H9 (cell line): ENCODE results near the gene SCAF11. TPM values are rescaled to one million over a fixed set of nuclear protein-coding genes. Genes with fewer than 3 reads are reported as not detected.

Experiments
- DNase-seq: peaks from one replicate; pipeline ENCODE4 v3.0.0-alpha.2; 2017
- H2AFZ ChIP-seq: one replicate; pipeline ENCODE4 v1.6.1; 2013; ENCODE audit warnings: mild to moderate bottlenecking, low read length, control low read depth, moderate library complexity
- H2AK5ac ChIP-seq: 2 replicates; pipeline ENCODE4 v1.6.1; 2013; ENCODE audit warnings: low read length, control low read depth, mixed read lengths; ENCODE audit not compliant: insufficient read length
- H2BK120ac ChIP-seq: one replicate; pipeline ENCODE4 v1.6.1; 2013; ENCODE audit warnings: low read depth, mild to moderate bottlenecking, low read length, control low read depth, inconsistent platforms; ENCODE audit not compliant: poor library complexity, severe bottlenecking
- H2BK12ac ChIP-seq: 2 replicates; pipeline ENCODE4 v1.6.1; 2013; ENCODE audit warnings: low read length, control low read depth, mixed read lengths, low read depth; ENCODE audit not compliant: insufficient read length
- H2BK15ac ChIP-seq: 2 replicates; pipeline ENCODE4 v1.6.1; 2013; ENCODE audit warnings: low read depth, low read length, control low read depth
- H2BK20ac ChIP-seq: one replicate; pipeline ENCODE4 v1.6.1; 2013; ENCODE audit warnings: low read depth, mild to moderate bottlenecking, low read length, control low read depth, inconsistent platforms; ENCODE audit not compliant: poor library complexity, severe bottlenecking
- H2BK5ac ChIP-seq: 2 replicates; pipeline ENCODE4 v1.6.1; 2013; ENCODE audit warnings: low read length, control low read depth, mixed read lengths; ENCODE audit not compliant: insufficient read length
- H3K14ac ChIP-seq: 2 replicates; pipeline ENCODE4 v1.6.1; 2013; ENCODE audit warnings: low read length, control low read depth; ENCODE audit not compliant: insufficient read depth
- H3K18ac ChIP-seq: 2 replicates; pipeline ENCODE4 v1.6.1; 2013; ENCODE audit warnings: low read depth, mild to moderate bottlenecking, mixed read lengths, low read length, control low read depth; ENCODE audit not compliant: insufficient read length
- H3K23ac ChIP-seq: 2 replicates; pipeline ENCODE4 v1.6.1; 2013; ENCODE audit warnings: low read length, control low read depth, mixed read lengths, low read depth; ENCODE audit not compliant: insufficient read length
- H3K23me2 ChIP-seq: 2 replicates; pipeline ENCODE4 v1.6.1; 2013; ENCODE audit warnings: low read depth, mild to moderate bottlenecking, mixed read lengths, low read length, control low read depth; ENCODE audit not compliant: insufficient read length, poor library complexity, severe bottlenecking
- H3K27ac ChIP-seq: 2 replicates; pipeline ENCODE4 v1.5.1; 2013; ENCODE audit warnings: low read length, control low read depth, mixed read lengths, low read depth; ENCODE audit not compliant: insufficient read length
- H3K27me3 ChIP-seq: 2 replicates; pipeline ENCODE4 v1.6.1; 2013; ENCODE audit warnings: low read length, control low read depth, inconsistent platforms; ENCODE audit not compliant: insufficient read depth
- H3K4ac ChIP-seq: 2 replicates; pipeline ENCODE4 v1.6.1; 2013; ENCODE audit warnings: low read depth, mild to moderate bottlenecking, control low read depth, inconsistent platforms, low read length, moderate library complexity
- H3K4me1 ChIP-seq: 2 replicates; pipeline ENCODE4 v1.6.1; 2013; ENCODE audit warnings: low read length, control low read depth, inconsistent platforms; ENCODE audit not compliant: insufficient read depth
- H3K4me2 ChIP-seq: 2 replicates; pipeline ENCODE4 v1.6.1; 2013; ENCODE audit warnings: low read length, control low read depth, mixed read lengths; ENCODE audit not compliant: insufficient read length, insufficient read depth
- H3K56ac ChIP-seq: 2 replicates; pipeline ENCODE4 v1.6.1; 2013; ENCODE audit warnings: low read depth, mild to moderate bottlenecking, mixed read lengths, low read length, control low read depth; ENCODE audit not compliant: insufficient read length
- H3K79me1 ChIP-seq: 2 replicates; pipeline ENCODE4 v1.6.1; 2013; ENCODE audit warnings: low read depth, mild to moderate bottlenecking, moderate library complexity, low read length, control low read depth, inconsistent platforms; ENCODE audit not compliant: insufficient read depth, poor library complexity, severe bottlenecking
- H3K79me2 ChIP-seq: 2 replicates; pipeline ENCODE4 v1.6.1; 2013; ENCODE audit warnings: low read length, control low read depth, inconsistent platforms; ENCODE audit not compliant: insufficient read depth
- H3K9ac ChIP-seq: 2 replicates; pipeline ENCODE4 v1.6.1; 2013; ENCODE audit warnings: low read length, control low read depth, mixed read lengths; ENCODE audit not compliant: insufficient read length; ENCODE audit errors: extremely low read depth
- H3K9me3 ChIP-seq: one replicate; pipeline ENCODE4 v1.6.1; 2013; ENCODE audit warnings: low read depth, low read length, inconsistent platforms; ENCODE audit not compliant: control insufficient read depth
- H3T11ph ChIP-seq: one replicate; pipeline ENCODE4 v1.6.1; 2013; ENCODE audit warnings: mild to moderate bottlenecking, low read length, control low read depth, inconsistent platforms
- H4K20me1 ChIP-seq: one replicate; pipeline ENCODE4 v1.6.1; 2013; ENCODE audit not compliant: control insufficient read depth, insufficient read length, insufficient read depth
- H4K5ac ChIP-seq: 2 replicates; pipeline ENCODE4 v1.6.1; 2013; ENCODE audit warnings: low read depth, mild to moderate bottlenecking, mixed read lengths, low read length, control low read depth; ENCODE audit not compliant: insufficient read length
- H4K8ac ChIP-seq: replicated peaks from 2 replicates; pipeline ENCODE4 v1.6.1; 2013; ENCODE audit warnings: low read length, control low read depth, mixed read lengths, low read depth; ENCODE audit not compliant: insufficient read length
- H4K91ac ChIP-seq: 2 replicates; pipeline ENCODE4 v1.6.1; 2013; ENCODE audit warnings: low read depth, mild to moderate bottlenecking, moderate library complexity, mixed read lengths, low read length, control low read depth; ENCODE audit not compliant: insufficient read length
- H3K27ac Mint-ChIP-seq, 3 experiments: 2 replicates in 2 of 3; 3 replicates in 1 of 3; pipeline ENCODE4 v1.8.0; 2020 to 2021; ENCODE audit warnings: mixed read lengths in 3 of 3, mild to moderate bottlenecking in 1 of 3, moderate library complexity in 1 of 3
- H3K27me3 Mint-ChIP-seq: 2 replicates; pipeline ENCODE4 v1.8.0; 2021; ENCODE audit warnings: low read depth, mild to moderate bottlenecking, moderate library complexity, mixed read lengths
- H3K36me3 Mint-ChIP-seq, 3 experiments: 2 replicates in 2 of 3; 3 replicates in 1 of 3; pipeline ENCODE4 v1.8.0; 2020 to 2021; ENCODE audit warnings: low read depth in 3 of 3, mixed read lengths in 3 of 3; ENCODE audit not compliant: insufficient read depth in 1 of 3
- H3K4me1 Mint-ChIP-seq, 2 experiments: 2 replicates each; pipeline ENCODE4 v1.8.0; 2020; ENCODE audit warnings: mixed read lengths in 2 of 2
- H3K4me3 Mint-ChIP-seq, 2 experiments: 2 replicates in 1 of 2; 3 replicates in 1 of 2; pipeline ENCODE4 v1.8.0; 2020 to 2021; ENCODE audit warnings: mild to moderate bottlenecking in 2 of 2, mixed read lengths in 2 of 2, moderate library complexity in 1 of 2
- H3K9me3 Mint-ChIP-seq, 2 experiments: 2 replicates in 1 of 2; 3 replicates in 1 of 2; pipeline ENCODE4 v1.8.0; 2020; ENCODE audit warnings: mild to moderate bottlenecking in 2 of 2, mixed read lengths in 2 of 2, moderate library complexity in 1 of 2
- CTCF ChIP-seq: fragments of 200-600 bp; sonication (generic); conservative IDR thresholded peaks from 3 replicates; pipeline ENCODE4 v1.8.0; 2021; ENCODE audit warnings: antibody characterized with exemption, mild to moderate bottlenecking
- WGBS: extraction: QIAGEN DNeasy Blood & Tissue Kit; methylation state at CpG from one replicate; pipeline ENCODE4 v1.1.7; 2013; ENCODE audit warnings: missing lambda C conversion rate, low lambda C conversion rate, mixed read lengths; ENCODE audit not compliant: insufficient read length; ENCODE audit errors: extremely low coverage; 5-methylcytosine and 5-hydroxymethylcytosine counted together
- total RNA-seq: library from RNA; stranded (reverse); gene quantifications from 2 replicates; pipeline ENCODE4 v1.2.1, GENCODE V29; 2021

SCAF11 gene
- total RNA-seq, 1 experiment from 2014 or later = 90.8 TPM

- H2AFZ ChIP-seq = no peak overlapping the region
- peak overlapping the region; percentile 20 for H3K9ac ChIP-seq
- DNase-seq = peak; percentile 76
- Mint-ChIP-seq H3K27me3 (peaks cover 2% of the 10 kb centered on the region; the same call in 1 of the 2 replicates), H3K4me3 (peak overlapping the region; percentile 93 to 95), H3K4me1 (peaks cover 33 to 39% of the 10 kb centered on the region in 2 experiments), H3K9me3 (peaks cover 13% of the 10 kb centered on the region in 2 experiments; a peak in 4 of 5 replicates), H3K36me3 (peaks cover 7 to 15% (median 9%) of the 10 kb centered on the region in 3 experiments), H3K27ac (peak overlapping the region in 2 of 3 experiments; percentile 10 to 94; a peak in 4 of 7 replicates)
- H3K18ac ChIP-seq = peak overlapping the region; percentile 93
- H3K27ac ChIP-seq = no peak overlapping the region
- no peak overlapping the region for H2BK12ac ChIP-seq
- no peak overlapping the region for H4K5ac ChIP-seq
- H3K4ac ChIP-seq = no peak overlapping the region; the same call in 1 of the 2 replicates
- H3K14ac ChIP-seq = peak overlapping the region; percentile 83
- H2BK120ac ChIP-seq = peak overlapping the region; percentile 40
- peaks cover 11% of the 10 kb centered on the region for H3K23me2 ChIP-seq
- no peak overlapping the region for H2BK5ac ChIP-seq
- H3K27me3 ChIP-seq = no peaks in the 10 kb centered on the region
- no peak overlapping the region for H2BK20ac ChIP-seq
- peak overlapping the region; percentile 77 for H3K4me2 ChIP-seq
- no peak overlapping the region for H2BK15ac ChIP-seq
- H3K79me2 ChIP-seq = peaks cover 10% of the 10 kb centered on the region; the same call in 1 of the 2 replicates
- no peak overlapping the region for H3K56ac ChIP-seq
- no peaks in the 10 kb centered on the region for H4K20me1 ChIP-seq
- WGBS = no CpG with 5 or more reads among the region's 71 CpGs
- no peaks in the 10 kb centered on the region for H3K79me1 ChIP-seq
- no peak overlapping the region for H4K91ac ChIP-seq
- H3T11ph ChIP-seq = no peak overlapping the region
- no peak for TF ChIP-seq CTCF
- no peak overlapping the region for H2AK5ac ChIP-seq
- no peaks in the 10 kb centered on the region for H3K9me3 ChIP-seq
- no peak overlapping the region for H4K8ac ChIP-seq
- H3K4me1 ChIP-seq = no peaks in the 10 kb centered on the region; the same call in 1 of the 2 replicates
- no peak overlapping the region for H3K23ac ChIP-seq
These were observed 1.2 kb upstream of the SCAF11 start for GRCh38 chr12:45991284-45992249.
